Mesendoderm (in vitro differentiated cells): ENCODE measurements around the gene PTPRJ.
"Not testable (repeated sequence)": the region's sequence is repeated elsewhere in the genome, so short reads cannot be mapped to it uniquely, and the experiment has no call there.

Experiments
- DNase-seq: peaks from one replicate; pipeline ENCODE4 v3.0.0; 2013
- H2AK5ac ChIP-seq: 2 replicates; pipeline ENCODE4 v1.6.1; 2013; ENCODE audit warnings: low read length, inconsistent platforms
- H2BK120ac ChIP-seq: 2 replicates; pipeline ENCODE4 v1.6.1; 2013; ENCODE audit warnings: low read depth, mild to moderate bottlenecking, low read length, moderate library complexity, mixed read lengths
- H2BK15ac ChIP-seq: replicated peaks from 2 replicates; pipeline ENCODE4 v1.6.1; 2013; ENCODE audit warnings: low read depth, mild to moderate bottlenecking, moderate library complexity
- H2BK5ac ChIP-seq: 2 replicates; pipeline ENCODE4 v1.6.1; 2013; ENCODE audit warnings: low read length, inconsistent platforms
- H3K18ac ChIP-seq: 2 replicates; pipeline ENCODE4 v1.6.1; 2013; ENCODE audit warnings: mild to moderate bottlenecking, low read length, mixed read lengths
- H3K23ac ChIP-seq: one replicate; pipeline ENCODE4 v1.6.1; 2013; ENCODE audit warnings: low read length
- H3K27ac ChIP-seq: 2 replicates; pipeline ENCODE4 v1.5.1; 2013; ENCODE audit warnings: low read depth, mild to moderate bottlenecking, inconsistent platforms, low read length, moderate library complexity
- H3K27me3 ChIP-seq: 2 replicates; pipeline ENCODE4 v1.6.1; 2013; ENCODE audit warnings: low read length, control low read depth, mild to moderate bottlenecking, inconsistent platforms; ENCODE audit not compliant: insufficient read depth, poor library complexity
- H3K36me3 ChIP-seq: 2 replicates; pipeline ENCODE4 v1.6.1; 2013; ENCODE audit warnings: low read length, inconsistent platforms; ENCODE audit not compliant: control insufficient read depth, insufficient read depth
- H3K4ac ChIP-seq: one replicate; pipeline ENCODE4 v1.6.1; 2013; ENCODE audit warnings: low read depth, mild to moderate bottlenecking, low read length, moderate library complexity
- H3K4me1 ChIP-seq: 2 replicates; pipeline ENCODE4 v1.6.1; 2013; ENCODE audit warnings: low read depth, low read length, inconsistent platforms; ENCODE audit not compliant: control insufficient read depth
- H3K4me2 ChIP-seq: 2 replicates; pipeline ENCODE4 v1.6.1; 2013; ENCODE audit warnings: low read length
- H3K4me3 ChIP-seq: 2 replicates; pipeline ENCODE4 v1.5.1; 2013; ENCODE audit warnings: mild to moderate bottlenecking, low read length
- H3K56ac ChIP-seq: one replicate; pipeline ENCODE4 v1.6.1; 2013; ENCODE audit warnings: low read length
- H3K79me1 ChIP-seq: 2 replicates; pipeline ENCODE4 v1.6.1; 2013; ENCODE audit warnings: low read length, inconsistent platforms
- H3K79me2 ChIP-seq: 2 replicates; pipeline ENCODE4 v1.6.1; 2013; ENCODE audit warnings: mild to moderate bottlenecking, low read length; ENCODE audit not compliant: control insufficient read depth, insufficient read depth
- H3K9ac ChIP-seq: 2 replicates; pipeline ENCODE4 v1.6.1; 2013; ENCODE audit warnings: low read length, inconsistent platforms
- H4K5ac ChIP-seq: one replicate; pipeline ENCODE4 v1.6.1; 2013; ENCODE audit warnings: low read length
- H4K8ac ChIP-seq: one replicate; pipeline ENCODE4 v1.6.1; 2013; ENCODE audit warnings: low read depth, mild to moderate bottlenecking, control low read depth, low read length, moderate library complexity
- WGBS: extraction: QIAGEN DNeasy Blood & Tissue Kit; methylation state at CpG from one replicate; pipeline ENCODE4 v1.1.7; 2013; ENCODE audit warnings: low lambda C conversion rate, missing lambda C conversion rate; ENCODE audit not compliant: insufficient coverage; ENCODE audit errors: extremely low coverage; 5-methylcytosine and 5-hydroxymethylcytosine counted together

The PTPRJ gene

GRCh38 chr11:48182860-48183526 lies 202.6 kb downstream of the PTPRJ start:
- Histone ChIP-seq H3K36me3 (no peaks in the 10 kb centered on the region), H3K4me2 (no peak overlapping the region), H4K8ac (no peak overlapping the region), H4K5ac (no peak overlapping the region), H3K4me1 (no peaks in the 10 kb centered on the region), H3K79me2 (no peaks in the 10 kb centered on the region), H3K9ac (no peak overlapping the region), H3K79me1 (no peaks in the 10 kb centered on the region), H2BK15ac (no peak overlapping the region), H3K27me3 (no peaks in the 10 kb centered on the region), H2BK120ac (no peak overlapping the region), H3K56ac (no peak overlapping the region), H3K18ac (no peak overlapping the region), H3K4ac (no peak overlapping the region), H2BK5ac (no peak overlapping the region), H3K23ac (no peak overlapping the region), H2AK5ac (no peak overlapping the region), H3K4me3 (no peak overlapping the region), H3K27ac (no peak overlapping the region)
- no peak for DNase-seq
- WGBS: no CpG with 5 or more reads among the region's 4 CpGs

GRCh38 chr11:48184452-48184851 lies 204.1 kb downstream of the PTPRJ start:
- no peaks in the 10 kb centered on the region for H3K79me2 ChIP-seq
- no peak overlapping the region for H3K23ac ChIP-seq
- H4K5ac ChIP-seq: no peak overlapping the region
- H2BK15ac ChIP-seq: no peak overlapping the region
- H3K27me3 ChIP-seq: no peaks in the 10 kb centered on the region
- no peak overlapping the region for H3K18ac ChIP-seq
- no peak overlapping the region for H3K9ac ChIP-seq
- no peak overlapping the region for H4K8ac ChIP-seq
- H2BK120ac ChIP-seq: no peak overlapping the region
- H3K27ac ChIP-seq: no peak overlapping the region
- no peaks in the 10 kb centered on the region for H3K4me1 ChIP-seq
- no peak for DNase-seq
- H3K4me3 ChIP-seq: no peak overlapping the region
- no peak overlapping the region for H3K4ac ChIP-seq
- H3K79me1 ChIP-seq: no peaks in the 10 kb centered on the region
- no peak overlapping the region for H2BK5ac ChIP-seq
- H3K36me3 ChIP-seq: no peaks in the 10 kb centered on the region
- H3K56ac ChIP-seq: no peak overlapping the region
- no peak overlapping the region for H2AK5ac ChIP-seq
- no peak overlapping the region for H3K4me2 ChIP-seq

GRCh38 chr11:48190906-48191654 lies 210.7 kb downstream of the PTPRJ start:
- H3K27ac ChIP-seq, H3K56ac ChIP-seq, H3K9ac ChIP-seq, H3K79me1 ChIP-seq, H2AK5ac ChIP-seq, H3K36me3 ChIP-seq, H2BK5ac ChIP-seq, H3K4ac ChIP-seq, H3K4me1 ChIP-seq, H4K5ac ChIP-seq, H3K27me3 ChIP-seq, H4K8ac ChIP-seq, H3K79me2 ChIP-seq, DNase-seq, H2BK15ac ChIP-seq, H3K4me3 ChIP-seq, H3K4me2 ChIP-seq, H2BK120ac ChIP-seq, H3K18ac ChIP-seq, H3K23ac ChIP-seq: not testable (repeated sequence)
- no CpG with 5 or more reads among the region's 10 CpGs for WGBS

GRCh38 chr11:48193876-48194275 lies 213.5 kb downstream of the PTPRJ start:
- Histone ChIP-seq H3K27ac (no peak overlapping the region), H3K79me2 (no peaks in the 10 kb centered on the region), H2AK5ac (no peak overlapping the region), H3K23ac (no peak overlapping the region), H3K4me2 (no peak overlapping the region), H4K8ac (no peak overlapping the region), H3K79me1 (no peaks in the 10 kb centered on the region), H3K27me3 (no peaks in the 10 kb centered on the region), H3K4me1 (no peaks in the 10 kb centered on the region), H3K36me3 (no peaks in the 10 kb centered on the region), H2BK5ac (no peak overlapping the region), H4K5ac (no peak overlapping the region), H3K4ac (no peak overlapping the region), H3K18ac (no peak overlapping the region), H2BK120ac (no peak overlapping the region), H3K4me3 (no peak overlapping the region), H3K56ac (no peak overlapping the region), H3K9ac (no peak overlapping the region), H2BK15ac (no peak overlapping the region)
- WGBS: no CpG with 5 or more reads among the region's 2 CpGs
- DNase-seq: no peak

- no CpG with 5 or more reads among the region's 2 CpGs for WGBS
These were observed 227.5 kb downstream of the PTPRJ start for GRCh38 chr11:48207881-48208280.

More at GRCh38 chr11:48207881-48208280, 227.5 kb downstream of the PTPRJ start:
- Histone ChIP-seq H4K5ac (no peak overlapping the region), H3K18ac (no peak overlapping the region), H3K36me3 (no peaks in the 10 kb centered on the region), H3K27ac (no peak overlapping the region), H2BK120ac (no peak overlapping the region), H2AK5ac (no peak overlapping the region), H3K23ac (no peak overlapping the region), H3K4ac (no peak overlapping the region), H3K79me2 (no peaks in the 10 kb centered on the region), H3K9ac (no peak overlapping the region), H3K4me3 (no peak overlapping the region), H3K56ac (no peak overlapping the region), H3K4me1 (no peaks in the 10 kb centered on the region), H3K27me3 (no peaks in the 10 kb centered on the region), H4K8ac (no peak overlapping the region), H2BK15ac (no peak overlapping the region), H2BK5ac (no peak overlapping the region), H3K79me1 (no peaks in the 10 kb centered on the region), H3K4me2 (no peak overlapping the region)
- DNase-seq: no peak
